Islet of Langerhans (tissue), 1 donor: ENCODE results near the gene HMGN3.

Source experiments
- FAIRE-seq: peaks from one replicate; lab custom pipeline; 2011; peaks lifted over from hg19 to GRCh38; lab: Jason Lieb, UNC

Gene HMGN3

GRCh38 chr6:79232696-79233462 is 1.6 kb downstream of the HMGN3 start:
- FAIRE-seq: no peak

DNA sequence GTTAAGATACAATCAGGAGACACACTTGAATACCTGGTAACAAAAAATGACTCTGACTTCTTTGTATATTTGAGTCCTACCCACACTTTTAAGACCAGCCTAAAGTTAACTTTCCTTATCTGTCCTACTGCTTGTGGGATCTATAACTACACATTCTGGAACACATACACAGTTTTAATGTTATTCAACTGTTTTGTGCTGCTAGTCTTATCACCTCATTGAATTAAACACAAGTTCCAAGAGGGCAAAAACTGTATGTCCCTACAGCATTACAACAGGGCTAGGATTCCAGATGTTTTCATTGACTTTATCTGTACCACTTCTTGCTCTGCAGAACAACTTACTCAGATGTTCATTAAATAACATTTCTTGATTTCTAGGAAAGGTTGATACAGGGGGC is 2.8 kb downstream of the HMGN3 start:
- no peak for FAIRE-seq

DNA sequence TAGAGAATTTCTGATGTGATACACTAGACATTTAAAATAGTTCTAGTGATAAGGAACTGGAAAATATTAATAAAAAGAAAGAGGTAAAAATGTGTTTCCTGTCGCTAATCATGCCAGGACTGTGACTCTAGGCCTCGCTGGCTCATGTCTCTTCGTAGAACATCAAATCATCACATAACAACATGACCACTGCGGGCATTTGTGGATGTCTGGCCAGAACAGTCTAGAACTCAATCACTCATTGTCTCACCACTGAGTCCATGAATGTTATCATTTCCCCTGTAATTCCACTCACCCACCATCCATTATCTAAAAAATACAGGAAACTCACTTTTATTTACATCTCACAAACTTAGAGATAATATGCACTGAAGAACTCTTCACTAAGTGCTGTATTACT is 3.4 kb downstream of the HMGN3 start:
- no peak for FAIRE-seq

GRCh38 chr6:79230149-79230548 is 4.3 kb downstream of the HMGN3 start:
- FAIRE-seq: no peak

- FAIRE-seq: peak; percentile 30
Measured at GRCh38 chr6:79227445-79227844, 7.0 kb downstream of the HMGN3 start.

DNA sequence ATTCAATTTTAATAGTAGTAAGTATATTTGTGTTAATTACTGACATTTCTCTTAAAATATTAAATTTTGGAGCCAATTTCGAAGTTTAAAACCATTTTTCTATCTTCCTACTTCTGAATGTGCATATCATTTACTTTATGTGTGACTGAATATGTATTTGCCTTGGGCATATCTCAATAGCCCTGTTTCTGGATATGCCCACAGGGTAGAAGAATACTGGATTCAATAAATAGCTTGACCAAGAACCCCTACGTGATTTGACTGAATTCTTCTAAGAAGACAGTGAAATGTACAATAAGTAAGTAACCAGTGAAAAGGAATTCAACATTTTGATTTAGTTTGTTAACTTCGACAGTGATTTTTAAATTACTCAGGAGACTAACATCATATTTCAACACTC is 7.8 kb downstream of the HMGN3 start:
- no peak for FAIRE-seq

GRCh38 chr6:79225717-79226599 is 8.5 kb downstream of the HMGN3 start:
- FAIRE-seq: no peak

GRCh38 chr6:79223611-79224404 is 10.7 kb downstream of the HMGN3 start:
- no peak for FAIRE-seq

DNA sequence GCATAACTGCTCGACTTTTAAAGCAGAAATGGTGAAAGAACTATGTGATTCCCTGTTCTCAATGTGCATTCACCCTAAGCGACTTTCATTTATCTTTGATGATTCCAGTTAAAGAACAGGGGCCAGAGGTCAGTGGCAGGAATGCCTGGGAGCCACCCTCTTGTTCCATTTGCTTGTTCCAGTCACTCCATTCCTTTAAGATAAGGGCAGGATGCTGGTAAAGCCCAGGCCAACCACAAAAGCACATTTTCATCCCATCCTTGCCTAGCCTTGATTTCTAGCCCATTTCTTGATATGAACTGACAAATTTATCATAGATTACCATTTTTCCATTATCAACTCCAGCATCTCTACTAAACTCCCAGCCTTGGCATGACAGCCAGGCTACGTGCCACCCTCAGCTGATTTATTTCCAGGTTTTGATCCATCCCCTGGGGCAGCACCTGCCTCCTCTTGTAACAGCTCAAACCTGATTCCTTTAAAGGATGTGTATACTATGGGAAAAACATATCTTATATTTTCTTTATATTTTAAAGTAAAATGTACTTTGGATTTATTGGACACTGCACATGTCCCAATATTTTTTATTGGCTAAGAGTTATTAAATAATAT is 19.2 kb downstream of the HMGN3 start:
- no peak for FAIRE-seq

- FAIRE-seq: no peak
Measured at GRCh38 chr6:79212859-79213258, 21.6 kb downstream of the HMGN3 start.

GRCh38 chr6:79208816-79209215 is 25.7 kb downstream of the HMGN3 start:
- no peak for FAIRE-seq

- no peak for FAIRE-seq
Measured at GRCh38 chr6:79203753-79204253, 30.7 kb downstream of the HMGN3 start.

DNA sequence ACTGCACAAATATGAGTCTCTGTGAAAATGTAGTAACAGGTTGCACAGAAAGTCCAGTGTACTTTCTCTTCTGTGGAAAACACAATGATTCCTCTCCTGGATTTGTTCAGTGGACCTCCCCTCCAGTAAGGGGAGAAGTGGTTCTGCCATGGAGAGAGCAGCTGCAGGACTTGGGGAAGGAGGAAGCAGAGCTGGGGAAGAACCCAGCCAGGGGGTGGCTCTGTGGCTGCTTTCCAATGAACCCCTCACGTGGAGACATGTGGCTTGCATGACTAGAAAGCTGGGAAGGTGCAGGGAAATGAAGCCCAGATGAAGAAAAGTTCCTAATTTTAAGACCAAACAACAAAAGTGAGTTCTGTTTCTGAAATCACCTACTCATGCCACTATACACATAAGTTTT is 31.9 kb downstream of the HMGN3 start:
- FAIRE-seq: no peak

DNA sequence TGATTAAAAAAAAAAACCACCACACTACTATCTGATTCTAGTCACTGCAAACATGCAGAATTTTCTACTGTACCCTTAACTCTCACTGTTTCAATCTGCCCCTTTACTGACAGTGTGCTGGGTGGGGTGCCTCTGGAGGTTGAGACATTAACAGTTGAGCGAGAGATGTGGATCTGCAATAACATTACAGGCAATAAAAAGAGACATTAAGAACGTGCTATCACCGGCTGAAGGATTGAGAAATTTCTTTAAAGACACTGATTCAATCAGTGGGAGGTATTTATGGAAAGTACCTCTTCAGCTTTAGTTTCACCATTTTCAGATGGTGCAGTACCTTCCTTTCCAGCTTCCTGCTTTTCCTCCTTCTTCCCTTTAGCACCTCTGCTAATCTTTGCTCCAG is 32.5 kb downstream of the HMGN3 start:
- no peak for FAIRE-seq

GRCh38 chr6:79201143-79201542 is 33.3 kb downstream of the HMGN3 start:
- no peak for FAIRE-seq

- no peak for FAIRE-seq
Measured at GRCh38 chr6:79196912-79197311, 37.6 kb downstream of the HMGN3 start.

DNA sequence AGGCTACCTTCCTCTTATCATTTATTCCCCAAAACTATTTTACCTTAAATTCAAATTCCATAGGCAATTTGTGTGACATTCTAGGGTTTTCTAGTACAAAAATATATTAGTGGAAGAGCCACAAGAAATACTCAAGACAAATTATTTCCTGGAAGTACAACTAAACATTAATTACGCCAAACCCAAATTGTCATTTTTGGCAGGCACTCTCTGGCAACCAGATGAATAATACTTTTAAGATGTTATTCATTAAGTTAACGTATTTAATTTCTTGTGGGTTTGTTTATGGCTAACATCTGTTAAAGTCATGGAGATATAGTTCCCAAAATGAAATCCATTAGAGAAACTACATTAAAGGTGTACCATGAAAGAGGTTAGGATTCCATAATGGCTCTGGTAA is 40.5 kb downstream of the HMGN3 start:
- no peak for FAIRE-seq

DNA sequence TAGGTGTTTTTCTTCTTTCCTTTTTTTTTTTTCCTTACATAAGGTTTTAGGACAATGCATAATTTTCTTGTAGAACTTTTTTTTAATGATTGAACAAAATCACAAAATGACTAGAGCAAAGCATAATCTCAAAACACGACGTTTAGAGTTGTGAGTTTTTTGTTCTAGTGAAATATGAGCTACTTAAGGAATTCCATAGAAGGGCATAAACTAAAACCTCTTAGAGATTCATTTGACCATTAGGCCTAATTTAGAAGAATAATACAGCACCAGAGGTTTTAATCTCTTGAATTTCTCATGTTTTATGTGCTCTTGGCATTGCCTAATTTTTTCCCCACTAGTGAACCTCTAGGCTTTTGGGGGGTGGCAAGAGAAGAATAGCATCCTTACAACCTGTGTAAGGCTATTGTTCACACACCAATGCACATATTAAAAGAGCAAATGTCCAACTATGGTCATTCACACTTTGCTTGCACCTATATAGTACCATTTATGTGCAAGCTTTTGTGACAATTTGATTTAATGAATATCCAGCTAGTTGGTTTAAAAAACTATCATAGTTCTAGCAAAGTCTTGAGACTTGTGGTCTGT is 44.6 kb downstream of the HMGN3 start:
- FAIRE-seq: no peak

GRCh38 chr6:79188885-79189480 is 45.5 kb downstream of the HMGN3 start:
- FAIRE-seq: no peak

GRCh38 chr6:79188107-79188506 is 46.4 kb downstream of the HMGN3 start:
- FAIRE-seq: no peak

DNA sequence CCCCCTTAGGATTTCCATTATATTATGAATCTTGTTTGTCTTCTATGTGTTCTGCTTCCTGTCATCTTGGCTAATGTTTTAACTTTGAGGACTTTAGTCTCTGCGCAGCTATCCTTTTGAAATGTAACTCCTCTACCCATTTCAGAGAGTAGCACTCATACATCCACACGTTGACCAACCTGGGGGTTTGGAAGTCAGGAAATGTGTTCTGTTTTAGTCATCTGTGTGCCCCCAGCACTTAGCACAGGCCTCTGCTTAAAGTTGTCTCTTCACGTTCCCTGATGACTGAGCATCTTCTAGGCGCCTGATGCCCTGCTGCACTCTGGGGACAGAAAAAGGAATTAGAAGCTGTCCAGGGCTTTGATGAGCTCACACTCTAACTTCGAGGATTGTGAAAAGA is 47.9 kb downstream of the HMGN3 start:
- FAIRE-seq: no peak
